Hepatocyte (in vitro differentiated cells): Measurements from ENCODE around the gene ROBO1.

Experiments
- EZH2 ChIP-seq: fragments of 200-600 bp; sonication (generic); IDR thresholded peaks from 2 replicates; pipeline ENCODE4 v1.6.1; 2016; ENCODE audit warnings: antibody characterized with exemption, mild to moderate bottlenecking, borderline replicate concordance
- EZH2phosphoT487 ChIP-seq: fragments of 200-600 bp; sonication (generic); IDR thresholded peaks from one replicate; pipeline ENCODE4 v1.6.1; 2018; ENCODE audit warnings: antibody characterized with exemption, mild to moderate bottlenecking, low read depth, moderate library complexity; ENCODE audit not compliant: unreplicated experiment, severe bottlenecking
- TF ChIP-seq, protein P1 (sequence below): fragments of 200-600 bp; sonication (generic); IDR thresholded peaks from 2 replicates; pipeline ENCODE4 v1.5.1; 2016; ENCODE audit warnings: antibody characterized with exemption, mild to moderate bottlenecking; ENCODE audit not compliant: poor library complexity

DNA sequence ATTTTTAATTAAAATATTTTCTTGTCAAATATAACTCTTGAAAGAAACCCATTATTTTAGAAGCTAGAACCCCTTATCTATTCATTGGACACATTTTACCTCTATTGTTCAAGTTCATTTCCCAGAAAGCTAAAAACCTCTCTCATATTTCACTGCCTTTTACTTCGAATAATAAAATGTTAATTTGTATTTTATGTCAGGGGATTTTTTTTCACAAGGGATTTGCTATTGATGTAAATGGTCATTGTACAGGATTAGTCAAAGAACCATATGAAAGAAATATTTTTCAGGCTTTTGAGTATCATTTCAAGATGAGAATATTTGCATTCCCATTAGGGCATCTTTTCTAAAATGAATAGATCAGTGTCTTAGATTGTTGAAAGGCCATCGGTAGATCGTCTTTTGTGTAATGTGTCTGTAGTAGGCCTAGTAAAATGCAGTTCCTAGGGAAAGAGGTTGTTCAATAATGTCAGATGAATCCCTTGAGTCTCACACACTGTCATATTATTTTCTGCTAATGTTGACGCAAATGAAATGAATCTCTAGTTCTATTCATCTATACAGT is 114.5 kb downstream of the ROBO1 start:
- TF ChIP-seq EZH2phosphoT487: no peak
- TF ChIP-seq, protein P1, sequence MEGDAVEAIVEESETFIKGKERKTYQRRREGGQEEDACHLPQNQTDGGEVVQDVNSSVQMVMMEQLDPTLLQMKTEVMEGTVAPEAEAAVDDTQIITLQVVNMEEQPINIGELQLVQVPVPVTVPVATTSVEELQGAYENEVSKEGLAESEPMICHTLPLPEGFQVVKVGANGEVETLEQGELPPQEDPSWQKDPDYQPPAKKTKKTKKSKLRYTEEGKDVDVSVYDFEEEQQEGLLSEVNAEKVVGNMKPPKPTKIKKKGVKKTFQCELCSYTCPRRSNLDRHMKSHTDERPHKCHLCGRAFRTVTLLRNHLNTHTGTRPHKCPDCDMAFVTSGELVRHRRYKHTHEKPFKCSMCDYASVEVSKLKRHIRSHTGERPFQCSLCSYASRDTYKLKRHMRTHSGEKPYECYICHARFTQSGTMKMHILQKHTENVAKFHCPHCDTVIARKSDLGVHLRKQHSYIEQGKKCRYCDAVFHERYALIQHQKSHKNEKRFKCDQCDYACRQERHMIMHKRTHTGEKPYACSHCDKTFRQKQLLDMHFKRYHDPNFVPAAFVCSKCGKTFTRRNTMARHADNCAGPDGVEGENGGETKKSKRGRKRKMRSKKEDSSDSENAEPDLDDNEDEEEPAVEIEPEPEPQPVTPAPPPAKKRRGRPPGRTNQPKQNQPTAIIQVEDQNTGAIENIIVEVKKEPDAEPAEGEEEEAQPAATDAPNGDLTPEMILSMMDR: no peak
- TF ChIP-seq EZH2: no peak
